NCI-H2107 treated with DMSO at 0.1 percent for 48 hours (cell line): Measurements from ENCODE around the gene SMPD1.

ENCODE experiments used
- DNase-seq: peaks from one replicate; lab custom pipeline; 2025; ENCODE audit not compliant: unreplicated experiment; lab: John Stamatoyannopoulos, UW

Gene SMPD1

GRCh38 chr11:6413791-6414201 is 23.5 kb downstream of the SMPD1 start:
- DNase-seq: no peak

- DNase-seq: no peak
These were observed 24.6 kb downstream of the SMPD1 start for GRCh38 chr11:6414874-6415328.

- no peak for DNase-seq
These were observed 25.5 kb downstream of the SMPD1 start for GRCh38 chr11:6415797-6416196.

GRCh38 chr11:6417907-6418556 is 27.8 kb downstream of the SMPD1 start:
- DNase-seq: no peak

- no peak for DNase-seq
These were observed 28.3 kb downstream of the SMPD1 start for GRCh38 chr11:6418557-6419008.

- no peak for DNase-seq
These were observed 28.8 kb downstream of the SMPD1 start, which contains the start of gene APBB1 for GRCh38 chr11:6419009-6419631. APBB1 (minus strand) TSS chr11:6419094; CDS start chr11:6411347, 7,747 bp downstream.

- DNase-seq: no peak
These were observed 30.4 kb downstream of the SMPD1 start for GRCh38 chr11:6420677-6421076.

GRCh38 chr11:6427516-6427915 is 37.2 kb downstream of the SMPD1 start:
- DNase-seq: no peak

- DNase-seq: no peak
These were observed 41.6 kb downstream of the SMPD1 start for GRCh38 chr11:6431861-6432260.

- no peak for DNase-seq
These were observed 43.9 kb downstream of the SMPD1 start for GRCh38 chr11:6433998-6434660.

- DNase-seq: no peak
These were observed 47.1 kb downstream of the SMPD1 start for GRCh38 chr11:6437423-6437822.

- no peak for DNase-seq
These were observed 47.7 kb downstream of the SMPD1 start for GRCh38 chr11:6437993-6438392.

- DNase-seq: peak; percentile 76
These were observed 48.8 kb downstream of the SMPD1 start for GRCh38 chr11:6438979-6439571.

GRCh38 chr11:6440906-6441358 is 50.7 kb downstream of the SMPD1 start, which contains the start of gene HPX:
HPX (minus strand) TSS chr11:6440987; CDS start chr11:6440963, 24 bp downstream.
- DNase-seq: no peak

- no peak for DNase-seq
These were observed 52.2 kb downstream of the SMPD1 start for GRCh38 chr11:6442441-6442840.

- no peak for DNase-seq
These were observed 53.2 kb downstream of the SMPD1 start for GRCh38 chr11:6443269-6444003.
